ENCODE results near the gene SERF2.

Gene SERF2

DNA sequence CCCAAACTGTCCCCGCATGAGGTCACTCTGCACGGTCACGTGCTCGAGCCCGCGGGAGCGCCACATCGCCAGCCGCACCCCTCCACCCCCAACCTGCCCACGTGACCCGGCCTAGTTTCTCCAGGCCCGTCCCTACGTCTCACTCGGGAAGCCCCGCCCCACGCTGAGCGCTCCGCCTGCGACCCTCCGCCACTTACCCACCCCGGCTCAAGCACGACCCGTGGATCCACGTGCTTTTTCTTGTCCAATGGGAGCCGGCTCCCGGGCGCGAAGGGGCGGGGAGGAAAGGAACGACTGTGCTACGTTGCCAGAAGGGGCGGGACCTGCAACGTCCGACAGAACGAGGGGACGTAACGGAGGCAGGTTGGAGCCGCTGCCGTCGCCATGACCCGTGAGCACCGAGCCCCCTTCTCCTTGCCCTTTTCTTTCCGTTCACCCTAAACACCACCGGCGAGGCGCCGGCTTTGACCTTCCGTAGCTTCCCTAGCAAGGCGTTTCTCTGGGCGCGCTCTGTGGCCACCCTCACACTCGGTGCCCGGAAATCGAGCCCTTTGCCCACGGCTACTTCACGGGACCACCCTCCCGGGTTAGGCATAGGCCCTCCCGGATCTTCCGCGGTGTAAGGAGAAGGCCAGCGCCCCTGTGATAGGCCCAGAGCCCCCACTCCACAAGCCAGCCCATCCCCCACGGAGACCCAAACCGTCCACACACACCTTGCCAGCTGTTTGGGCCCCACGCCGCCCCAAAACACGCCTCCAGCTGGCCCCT lies at the start of gene SERF2:
SERF2 (plus strand) TSS at position 328 of the 768 bp plus-strand sequence; CDS start at position 385, 57 bp downstream.
- H3K4me3 ChIP-seq (ENCODE audit: low read depth, low read length), result peak within 1 kb of the TSS; percentile 99
- TF ChIP-seq CTCF (conservative IDR thresholded peaks at IDR 0.05; ENCODE audit: low read depth, low read length), result no peak
- DNase-seq (ENCODE audit: low read depth), result peak; percentile 100

GRCh38 chr15:43746245-43746902 lies 45.7 kb upstream of the SERF2 start, which contains the start of gene PDIA3:
PDIA3 (plus strand) TSS chr15:43746438; CDS start chr15:43746540, 102 bp downstream.
- peak within 1 kb of the TSS; percentile 79 for H3K4me3 ChIP-seq (ENCODE audit: low read depth, low read length)
- peak; percentile 86 for DNase-seq (ENCODE audit: low read depth)

GRCh38 chr15:43746903-43747309 lies 45.2 kb upstream of the SERF2 start:
- peak; percentile 38 for DNase-seq (ENCODE audit: low read depth)
- H3K4me3 ChIP-seq (ENCODE audit: low read depth, low read length), result peak overlapping the region; percentile 79

GRCh38 chr15:43748376-43748775 lies 43.7 kb upstream of the SERF2 start:
- no peak overlapping the region for H3K4me3 ChIP-seq (ENCODE audit: low read depth, low read length)

DNA sequence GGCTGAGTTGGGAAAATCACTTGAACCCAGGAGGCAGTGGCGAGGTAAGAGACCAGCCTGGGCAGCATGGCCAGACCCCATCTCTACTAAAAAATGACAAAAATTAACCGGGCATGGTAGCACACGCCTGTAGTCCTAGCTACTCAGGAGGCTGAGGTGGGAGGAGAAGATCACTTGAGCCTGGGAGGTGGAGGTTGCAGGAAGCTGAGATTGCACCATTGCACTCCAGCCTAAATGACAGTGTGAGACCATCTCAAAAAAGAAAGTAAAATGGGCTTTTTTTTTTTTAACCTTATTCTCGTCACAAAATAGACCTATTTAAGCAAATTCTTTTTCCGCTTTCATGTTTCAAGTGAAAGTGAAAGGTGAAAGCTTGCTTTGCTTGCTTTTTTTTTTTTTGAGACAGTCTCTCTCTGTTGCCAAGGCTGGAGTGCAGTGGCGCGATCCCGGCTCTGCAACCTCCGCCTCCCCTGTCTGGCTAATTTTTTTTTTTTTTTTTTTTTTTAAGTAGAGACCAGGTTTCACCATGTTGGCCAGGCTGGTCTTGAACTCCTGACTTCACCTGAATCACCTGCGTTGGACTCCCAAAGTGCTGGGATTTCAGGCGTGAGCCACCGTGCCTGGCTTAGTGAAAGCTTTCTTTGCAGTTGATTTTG lies 42.3 kb upstream of the SERF2 start:
- H3K4me3 ChIP-seq (ENCODE audit: low read depth, low read length), result no peak overlapping the region

More at GRCh38 chr15:43748376-43748775, 43.7 kb upstream of the SERF2 start:
- no peak for TF ChIP-seq CTCF (conservative IDR thresholded peaks at IDR 0.05; ENCODE audit: low read depth, low read length)
- peak; percentile 34 for DNase-seq (ENCODE audit: low read depth)

DNA sequence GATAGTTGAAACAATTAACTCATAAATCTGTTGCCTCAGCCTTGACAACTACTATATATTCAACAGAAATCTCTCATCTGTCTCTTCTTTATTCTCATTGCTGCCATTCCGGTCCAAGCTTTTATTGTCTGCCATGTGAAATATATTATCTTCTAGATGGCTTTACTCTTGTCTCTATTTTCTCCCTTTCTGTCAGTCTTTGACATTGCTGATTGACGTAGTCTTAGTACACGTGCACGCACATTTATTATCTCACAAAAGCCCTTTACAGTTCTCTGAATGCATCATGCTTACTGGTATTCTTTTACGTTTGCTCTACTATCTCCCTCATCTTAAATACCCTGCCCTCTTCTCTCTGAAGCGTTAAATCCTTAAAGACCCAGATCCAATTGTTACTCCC lies 40.2 kb upstream of the SERF2 start:
- no peak overlapping the region for H3K4me3 ChIP-seq (ENCODE audit: low read depth, low read length)
- no peak for TF ChIP-seq CTCF (conservative IDR thresholded peaks at IDR 0.05; ENCODE audit: low read depth, low read length)

More for the DNA sequence above, 42.3 kb upstream of the SERF2 start:
- no peak for TF ChIP-seq CTCF (conservative IDR thresholded peaks at IDR 0.05; ENCODE audit: low read depth, low read length)
- DNase-seq (ENCODE audit: low read depth), result peak; percentile 22

GRCh38 chr15:43762824-43763223 lies 29.3 kb upstream of the SERF2 start:
- no peak overlapping the region for H3K4me3 ChIP-seq (ENCODE audit: low read depth, low read length)
- peak; percentile 79 for DNase-seq (ENCODE audit: low read depth)
- TF ChIP-seq CTCF (conservative IDR thresholded peaks at IDR 0.05; ENCODE audit: low read depth, low read length), result no peak

More for the DNA sequence above, 40.2 kb upstream of the SERF2 start:
- DNase-seq (ENCODE audit: low read depth), result no peak

Measured in choroid plexus epithelial cell (primary cell).